DOHH2 (cell line): ENCODE results near the gene PPT1.

ENCODE experiments used
- H3F3A ChIP-seq: fragments of 200-600 bp; sonication (generic), shearing (Covaris generic); 2 replicates; pipeline ENCODE4 v1.6.0; 2016; ENCODE audit warnings: antibody characterized with exemption, mild to moderate bottlenecking; ENCODE audit not compliant: control insufficient read depth, insufficient read depth
- H3K27ac ChIP-seq: fragments of 200-600 bp; sonication (generic); 2 replicates; pipeline ENCODE4 v1.5.1; 2014; ENCODE audit warnings: low read depth, mild to moderate bottlenecking, low read length, moderate library complexity
- H3K27me3 ChIP-seq: fragments of 200-600 bp; sonication (generic); 2 replicates; pipeline ENCODE4 v1.6.1; 2014; ENCODE audit warnings: mild to moderate bottlenecking, low read length, mixed read lengths; ENCODE audit not compliant: control insufficient read depth
- H3K36me3 ChIP-seq: fragments of 200-600 bp; sonication (generic); 2 replicates; pipeline ENCODE4 v1.6.1; 2014; ENCODE audit warnings: mild to moderate bottlenecking, low read length, moderate library complexity, mixed read lengths; ENCODE audit not compliant: control insufficient read depth
- H3K4me1 ChIP-seq: fragments of 200-600 bp; sonication (generic); 2 replicates; pipeline ENCODE4 v1.6.1; 2014; ENCODE audit warnings: mild to moderate bottlenecking, low read length, mixed read lengths; ENCODE audit not compliant: control insufficient read depth
- H3K4me2 ChIP-seq: fragments of 200-600 bp; sonication (generic); 2 replicates; pipeline ENCODE4 v1.6.0; 2014; ENCODE audit warnings: mild to moderate bottlenecking, low read length, moderate library complexity
- H3K4me3 ChIP-seq: fragments of 200-600 bp; sonication (generic); 2 replicates; pipeline ENCODE4 v1.5.1; 2014; ENCODE audit warnings: mild to moderate bottlenecking, low read length, mixed read lengths
- H3K79me2 ChIP-seq: fragments of 200-600 bp; sonication (generic); 2 replicates; pipeline ENCODE4 v1.6.1; 2014; ENCODE audit warnings: mild to moderate bottlenecking, low read length, mixed read lengths; ENCODE audit not compliant: control insufficient read depth
- H3K9me2 ChIP-seq: fragments of 200-600 bp; sonication (generic); replicated peaks from 2 replicates; pipeline ENCODE4 v1.6.1; 2014; ENCODE audit warnings: mild to moderate bottlenecking, low read length, mixed read lengths; ENCODE audit not compliant: control insufficient read depth
- H3K9me3 ChIP-seq: fragments of 200-600 bp; sonication (generic); 2 replicates; pipeline ENCODE4 v1.6.1; 2014; ENCODE audit warnings: antibody characterized with exemption, low read length, mixed read lengths; ENCODE audit not compliant: control insufficient read depth, insufficient read depth
- H4K20me1 ChIP-seq: fragments of 200-600 bp; sonication (generic); 2 replicates; pipeline ENCODE4 v1.6.0; 2014; ENCODE audit warnings: low read depth, mild to moderate bottlenecking, antibody characterized with exemption, low read length, moderate library complexity; ENCODE audit not compliant: control insufficient read depth, insufficient read depth
- EZH2phosphoT487 ChIP-seq: fragments of 200-600 bp; sonication (generic); IDR thresholded peaks from 2 replicates; pipeline ENCODE4 v1.6.1; 2017; ENCODE audit warnings: borderline replicate concordance, mild to moderate bottlenecking, antibody characterized with exemption, low read length, moderate library complexity, mixed read lengths
- TF ChIP-seq, protein P1 (sequence below): fragments of 200-600 bp; sonication (generic); IDR thresholded peaks from one replicate; pipeline ENCODE4 v1.5.1; 2014; ENCODE audit warnings: antibody characterized with exemption, mild to moderate bottlenecking, low read depth, low read length; ENCODE audit not compliant: poor library complexity, severe bottlenecking

The PPT1 gene

DNA sequence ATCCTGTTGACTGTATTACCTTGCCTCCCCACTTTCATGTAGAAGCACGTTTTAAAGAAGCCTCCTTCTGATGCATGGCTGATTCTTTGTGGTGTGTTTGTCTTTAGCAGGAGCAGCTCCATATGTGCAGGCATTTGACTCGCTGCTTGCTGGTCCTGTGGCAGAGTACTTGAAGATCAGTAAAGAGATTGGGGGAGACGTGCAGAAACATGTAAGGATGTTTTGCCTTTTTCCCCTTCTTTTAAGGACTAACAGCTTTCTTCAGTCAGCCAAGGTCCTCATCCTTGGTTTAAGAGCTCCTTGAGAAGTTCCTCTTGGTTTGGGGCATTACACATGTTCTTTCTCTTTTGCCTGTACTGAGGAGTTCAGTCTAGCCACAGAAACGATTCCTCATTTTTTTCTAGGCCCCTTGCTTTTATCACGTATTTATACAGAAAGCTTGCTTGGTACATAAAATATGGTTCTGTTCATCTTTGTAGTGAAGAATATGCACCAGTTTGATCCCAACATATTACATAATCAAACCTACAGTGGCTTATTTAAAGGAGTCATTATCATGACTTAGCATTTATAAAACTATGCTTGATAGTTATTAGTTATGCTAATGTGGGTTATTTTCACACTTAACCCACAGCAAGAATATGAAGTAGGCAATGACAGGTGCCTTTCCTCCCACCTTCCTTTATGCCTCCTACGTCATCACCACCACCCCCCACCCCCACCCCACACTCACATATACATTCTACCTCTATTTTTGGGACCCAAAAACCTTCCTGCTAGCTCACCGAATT is 36.9 kb downstream of the PPT1 start:
- no peaks in the 10 kb centered on the region for H3K27me3 ChIP-seq
- H3K4me3 ChIP-seq, result peak overlapping the region; percentile 59
- H3K4me1 ChIP-seq, result peaks cover 96% of the 10 kb centered on the region
- H3K9me3 ChIP-seq, result no peaks in the 10 kb centered on the region
- TF ChIP-seq, protein P1, sequence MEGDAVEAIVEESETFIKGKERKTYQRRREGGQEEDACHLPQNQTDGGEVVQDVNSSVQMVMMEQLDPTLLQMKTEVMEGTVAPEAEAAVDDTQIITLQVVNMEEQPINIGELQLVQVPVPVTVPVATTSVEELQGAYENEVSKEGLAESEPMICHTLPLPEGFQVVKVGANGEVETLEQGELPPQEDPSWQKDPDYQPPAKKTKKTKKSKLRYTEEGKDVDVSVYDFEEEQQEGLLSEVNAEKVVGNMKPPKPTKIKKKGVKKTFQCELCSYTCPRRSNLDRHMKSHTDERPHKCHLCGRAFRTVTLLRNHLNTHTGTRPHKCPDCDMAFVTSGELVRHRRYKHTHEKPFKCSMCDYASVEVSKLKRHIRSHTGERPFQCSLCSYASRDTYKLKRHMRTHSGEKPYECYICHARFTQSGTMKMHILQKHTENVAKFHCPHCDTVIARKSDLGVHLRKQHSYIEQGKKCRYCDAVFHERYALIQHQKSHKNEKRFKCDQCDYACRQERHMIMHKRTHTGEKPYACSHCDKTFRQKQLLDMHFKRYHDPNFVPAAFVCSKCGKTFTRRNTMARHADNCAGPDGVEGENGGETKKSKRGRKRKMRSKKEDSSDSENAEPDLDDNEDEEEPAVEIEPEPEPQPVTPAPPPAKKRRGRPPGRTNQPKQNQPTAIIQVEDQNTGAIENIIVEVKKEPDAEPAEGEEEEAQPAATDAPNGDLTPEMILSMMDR, result no peak
- TF ChIP-seq EZH2phosphoT487, result no peak
- H4K20me1 ChIP-seq, result peaks cover 4% of the 10 kb centered on the region; the same call in 1 of the 2 replicates
- H3K79me2 ChIP-seq, result peaks cover 67% of the 10 kb centered on the region
- H3F3A ChIP-seq, result peaks cover 42% of the 10 kb centered on the region
- H3K27ac ChIP-seq, result peak overlapping the region; percentile 95
- H3K4me2 ChIP-seq, result peak overlapping the region; percentile 88
- no peaks in the 10 kb centered on the region for H3K9me2 ChIP-seq
- H3K36me3 ChIP-seq, result peaks cover 81% of the 10 kb centered on the region

DNA sequence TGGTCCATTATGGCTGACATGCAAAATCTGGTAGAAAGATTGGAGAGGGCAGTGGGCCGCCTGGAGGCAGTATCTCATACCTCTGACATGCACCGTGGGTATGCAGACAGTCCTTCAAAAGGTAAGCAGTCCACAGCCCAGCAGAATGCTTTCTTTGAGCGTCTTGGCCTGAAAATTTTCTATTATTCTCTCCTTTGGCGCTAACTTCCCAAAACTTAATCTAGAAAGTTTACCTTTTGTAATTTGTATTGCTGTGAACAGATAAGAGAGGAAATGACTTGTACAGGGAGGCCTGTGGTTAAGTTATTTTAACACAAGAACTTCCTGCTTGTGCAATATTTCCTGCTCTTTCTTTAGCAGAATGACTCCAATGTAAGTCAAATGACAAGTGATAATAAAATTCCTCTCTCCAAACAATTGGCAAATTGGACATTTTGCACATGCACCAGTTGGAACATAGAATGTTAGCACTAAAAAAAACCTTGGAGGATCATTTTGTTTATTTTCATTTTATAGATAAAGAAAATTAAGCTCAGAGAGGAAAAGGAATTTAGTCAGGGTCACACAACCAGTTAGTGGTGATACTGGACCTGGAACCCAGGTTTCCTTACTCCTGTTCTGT is 37.6 kb downstream of the PPT1 start:
- Histone ChIP-seq H3K4me1 (peaks cover 93% of the 10 kb centered on the region), H3K9me3 (no peaks in the 10 kb centered on the region), H3K36me3 (peaks cover 79% of the 10 kb centered on the region), H3K27ac (peak overlapping the region; percentile 95), H3K79me2 (peaks cover 74% of the 10 kb centered on the region), H3K9me2 (no peaks in the 10 kb centered on the region), H3K27me3 (no peaks in the 10 kb centered on the region), H3F3A (peaks cover 39% of the 10 kb centered on the region), H3K4me3 (peak overlapping the region; percentile 59), H3K4me2 (peak overlapping the region; percentile 88), H4K20me1 (peaks cover 4% of the 10 kb centered on the region; the same call in 1 of the 2 replicates)
- TF ChIP-seq, protein P1, result peak; percentile 60
- no peak for TF ChIP-seq EZH2phosphoT487

DNA sequence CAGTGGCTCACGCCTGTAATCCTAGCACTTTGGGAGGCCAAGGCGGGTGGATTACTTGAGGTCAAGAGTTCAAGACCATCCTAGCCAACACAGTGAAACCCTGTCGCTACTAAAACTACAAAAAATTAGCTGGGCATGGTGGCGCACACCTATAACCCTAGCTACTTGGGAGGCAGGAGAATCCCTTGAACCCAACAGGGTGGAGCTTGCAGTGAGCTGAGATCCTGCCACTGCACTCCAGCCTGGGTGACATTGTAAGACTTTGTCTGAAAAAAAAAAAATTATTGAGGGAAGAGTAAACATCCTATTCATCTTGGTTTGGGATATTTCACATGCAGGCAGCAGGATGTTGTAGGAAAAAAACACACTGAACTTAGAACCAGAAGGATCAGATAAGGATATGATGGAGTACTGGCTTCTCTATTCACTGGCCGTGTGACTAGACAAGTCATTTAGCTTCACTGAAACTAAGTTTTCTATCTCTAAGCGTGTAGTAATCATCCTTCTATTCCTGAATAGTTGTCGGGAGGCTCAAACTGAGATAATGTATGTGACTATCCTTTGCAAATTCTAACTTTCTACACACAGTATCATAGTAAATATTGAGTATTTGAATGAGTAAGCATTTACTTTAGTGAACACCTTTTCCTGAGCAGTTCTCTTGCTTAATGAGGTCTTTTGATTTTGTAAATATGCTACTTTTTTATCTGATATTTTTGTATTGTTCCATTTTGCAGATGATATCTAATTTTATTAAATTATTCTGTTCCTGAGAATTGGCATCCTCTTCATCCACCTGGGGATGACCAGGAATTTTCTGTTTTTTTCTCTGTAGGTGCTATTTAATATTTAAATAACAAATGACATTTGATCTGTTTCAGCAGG is 38.4 kb downstream of the PPT1 start:
- Histone ChIP-seq H3K36me3 (peaks cover 72% of the 10 kb centered on the region), H3K27me3 (no peaks in the 10 kb centered on the region), H3K4me2 (peak overlapping the region; percentile 88), H4K20me1 (peaks cover 4% of the 10 kb centered on the region; the same call in 1 of the 2 replicates), H3K4me3 (peak overlapping the region; percentile 59), H3K9me2 (no peaks in the 10 kb centered on the region), H3K9me3 (no peaks in the 10 kb centered on the region), H3K4me1 (peaks cover 86% of the 10 kb centered on the region), H3F3A (peaks cover 32% of the 10 kb centered on the region), H3K27ac (peak overlapping the region; percentile 95), H3K79me2 (peaks cover 81% of the 10 kb centered on the region)
- TF ChIP-seq, protein P1, result no peak
- no peak for TF ChIP-seq EZH2phosphoT487
